Articular chondrocyte of knee joint (primary cell): ENCODE data around the gene UCMA. TPM values are rescaled to one million over a fixed set of nuclear protein-coding genes. Genes with fewer than 3 reads are reported as not detected.

Experiments
- small RNA-seq: library from RNA; depleted of rRNA; stranded (forward); fragments of <200 nt; gene quantifications from one replicate; pipeline ENCODE3, GENCODE V24; 2012
- total RNA-seq: library from RNA; depleted of rRNA; stranded (reverse); fragments of >200 nt; gene quantifications from 2 replicates; pipeline ENCODE4 v1.2.3, GENCODE V29; 2012

The UCMA gene, protein sequence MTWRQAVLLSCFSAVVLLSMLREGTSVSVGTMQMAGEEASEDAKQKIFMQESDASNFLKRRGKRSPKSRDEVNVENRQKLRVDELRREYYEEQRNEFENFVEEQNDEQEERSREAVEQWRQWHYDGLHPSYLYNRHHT
- not detected in 2 replicates for total RNA-seq

DNA sequence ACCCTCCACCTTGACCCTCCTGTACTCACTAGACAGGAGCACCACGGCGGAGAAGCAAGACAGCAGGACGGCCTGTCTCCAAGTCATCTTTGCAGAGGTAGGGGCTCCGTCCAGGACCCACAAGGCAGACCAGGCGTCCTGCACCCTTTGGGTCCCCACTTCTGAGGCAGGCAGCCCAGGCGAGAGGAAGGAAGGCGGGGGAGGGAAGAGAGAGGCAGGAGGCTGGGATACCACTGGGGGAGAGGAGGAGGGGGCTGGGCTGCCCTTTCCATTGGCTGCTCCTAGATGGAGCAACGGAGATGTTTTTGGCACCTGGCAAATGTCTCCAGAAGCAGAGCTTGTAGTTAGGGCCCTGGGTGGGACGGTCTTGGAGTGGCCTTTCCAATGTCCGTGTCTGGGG, at the start of gene UCMA:
Gene UCMA (minus strand): TSS at position 203 of the 400 bp plus-strand sequence. CDS start 116 bp downstream, at position 87.

Small RNA genes lying within 50 kb of the gene (small RNA-seq; reads per million reads assigned to genes)
- not detected for gene RNU6-6P

Other genes with a start within 250 kb of the UCMA start
- gene CCDC3, start 232.7 kb downstream of the UCMA start, total RNA-seq, result 0.76 and 2.2 TPM in 2 replicates
- 104 and 121 TPM in 2 replicates for gene OPTN, start 134.2 kb downstream of the UCMA start, total RNA-seq
- gene MCM10, start 72.8 kb downstream of the UCMA start, total RNA-seq, result 3.1 and 4.1 TPM in 2 replicates
- 35.3 and 41.8 TPM in 2 replicates for gene PHYH, start 65.7 kb upstream of the UCMA start, total RNA-seq
- gene SEPHS1, start 113.9 kb upstream of the UCMA start, total RNA-seq, result 28.3 and 43.1 TPM in 2 replicates